NCI-H1417 treated with DMSO at 0.1 percent for 48 hours (cell line): ENCODE measurements around the gene ZNF268.
"Not testable (repeated sequence)": the region's sequence is repeated elsewhere in the genome, so short reads cannot be mapped to it uniquely, and the experiment has no call there.

Source experiments
- DNase-seq: peaks from one replicate; lab custom pipeline; 2025; lab: John Stamatoyannopoulos, UW

ZNF268 gene

DNA sequence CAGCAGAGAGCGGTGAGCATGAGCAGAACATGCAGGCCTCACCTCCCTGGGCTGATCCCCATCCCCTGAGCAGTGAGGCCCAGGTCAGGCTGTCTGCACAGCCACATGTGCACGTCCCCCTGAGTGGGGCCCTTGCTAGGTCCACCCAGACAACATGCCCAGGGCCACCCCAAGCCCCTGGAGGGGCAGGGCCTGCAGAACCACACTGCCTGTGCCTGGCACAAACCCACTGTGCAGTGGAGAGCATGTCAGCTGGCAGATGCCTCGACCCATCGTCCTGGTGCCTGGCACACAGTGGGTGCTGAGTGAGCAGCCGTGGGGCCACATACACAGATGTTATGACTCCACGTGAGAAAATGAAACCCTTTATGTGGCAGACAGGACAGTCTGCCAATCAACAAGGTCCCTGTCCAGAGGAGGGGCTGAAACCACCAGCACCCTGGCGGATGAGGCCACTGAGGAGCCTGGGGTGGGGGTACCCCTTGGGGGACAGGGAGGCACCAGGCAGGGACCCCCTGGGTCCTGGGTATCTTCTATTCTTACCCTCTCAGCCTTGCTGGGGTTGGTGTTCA is 46.1 kb downstream of the ZNF268 start:
- DNase-seq, result no peak

DNA sequence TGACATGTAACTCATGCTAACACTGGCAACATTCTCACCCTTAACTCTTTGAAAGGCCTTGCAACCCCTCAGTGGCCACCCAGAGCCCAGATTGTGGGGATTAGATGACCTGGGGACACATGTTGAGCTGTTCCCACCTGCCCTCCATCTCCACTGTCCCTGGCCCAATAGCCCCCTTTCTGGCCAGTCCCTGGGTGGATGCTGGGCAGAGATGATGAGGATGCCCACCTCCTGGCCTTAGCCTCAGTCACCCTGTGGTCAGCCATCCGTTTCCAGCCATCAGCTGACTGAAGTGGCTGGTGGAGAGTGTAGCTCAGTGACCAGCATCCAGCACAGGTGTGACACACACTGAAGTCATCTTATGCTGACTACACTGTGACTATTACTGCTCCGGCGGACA is 49.7 kb downstream of the ZNF268 start:
- DNase-seq, result no peak

DNA sequence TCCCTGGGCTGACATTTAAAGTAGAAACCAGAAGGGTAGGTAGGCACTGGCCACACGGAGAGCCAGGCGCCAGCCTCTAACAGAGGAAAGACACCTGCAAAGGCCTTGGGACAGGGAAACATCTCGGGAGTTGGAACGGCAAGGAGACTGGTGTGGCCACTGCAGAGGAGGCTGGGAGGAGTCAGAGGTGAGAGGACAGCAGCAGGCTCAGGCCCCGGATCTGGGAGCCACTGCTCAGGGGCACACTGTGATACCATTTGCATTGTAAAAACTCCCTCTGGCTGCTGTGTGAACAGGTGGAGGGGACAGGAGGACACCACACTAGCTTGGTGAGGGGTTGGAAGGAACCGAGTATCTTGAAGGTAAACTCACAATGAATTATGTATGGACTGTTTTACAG is 51.7 kb downstream of the ZNF268 start:
- no peak for DNase-seq

GRCh38 chr12:133233993-133234564 is 52.8 kb downstream of the ZNF268 start:
- DNase-seq, result no peak

DNA sequence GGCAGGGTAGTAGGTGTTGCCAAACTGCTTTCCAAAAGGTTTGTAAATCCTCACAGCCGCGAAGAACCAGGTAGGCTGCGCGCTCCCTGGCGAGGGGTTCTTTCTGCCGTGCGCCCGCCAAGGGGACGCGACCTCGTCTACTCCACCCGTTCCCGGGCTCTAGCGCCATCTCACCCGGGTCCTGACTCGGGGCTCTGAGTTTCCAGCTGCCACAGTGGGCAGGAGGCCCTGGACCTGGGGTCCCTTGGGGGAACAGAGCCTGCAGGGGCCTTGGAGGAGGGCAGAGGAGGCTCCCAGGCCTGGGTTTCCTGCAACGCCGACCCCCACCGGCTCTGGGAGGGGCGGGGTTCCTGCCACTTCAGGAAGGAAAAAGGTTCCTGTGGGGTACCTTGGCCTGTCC is 53.7 kb downstream of the ZNF268 start:
- DNase-seq, result no peak

DNA sequence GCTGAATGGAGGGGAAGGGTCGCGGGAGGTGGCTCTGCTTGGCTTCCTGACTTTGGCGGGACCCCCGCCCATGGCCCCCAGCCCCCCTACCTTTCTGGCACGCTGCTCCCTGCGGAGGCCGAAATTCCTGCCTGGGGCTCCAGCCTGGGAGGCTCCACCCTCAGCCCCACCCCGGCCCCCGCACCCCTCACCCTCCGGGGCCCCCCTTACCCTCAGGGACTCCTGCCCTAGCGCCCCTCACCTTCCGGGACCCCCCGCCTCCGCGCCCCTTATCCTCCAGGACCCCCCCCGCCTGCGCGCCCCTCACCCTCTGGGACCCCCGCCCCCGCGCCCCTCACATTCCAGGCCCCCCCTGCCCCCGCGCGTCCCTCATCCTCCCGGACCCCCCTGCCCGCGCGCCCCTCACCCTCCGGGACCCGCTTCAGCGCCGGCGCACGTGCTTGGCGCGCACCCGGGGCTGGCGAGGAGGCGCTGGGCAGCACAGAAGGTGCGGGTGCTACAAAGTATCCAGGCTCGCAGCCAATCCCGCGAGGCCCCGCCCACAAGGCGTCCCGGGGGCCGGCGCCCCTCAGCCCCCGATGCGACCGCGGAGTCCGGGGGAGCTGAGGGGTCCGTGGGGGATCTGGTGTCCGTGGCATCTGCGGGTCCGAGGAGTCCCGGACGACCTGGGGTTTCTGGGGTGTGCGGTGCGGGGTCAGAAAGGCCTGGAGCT is 54.3 kb downstream of the ZNF268 start, which contains the start of gene ANHX:
Gene ANHX, minus strand, starts transcription at position 477 of the 712 bp plus-strand sequence. CDS start 1,521 bp downstream, outside the sequence.
- DNase-seq, result no peak

DNA sequence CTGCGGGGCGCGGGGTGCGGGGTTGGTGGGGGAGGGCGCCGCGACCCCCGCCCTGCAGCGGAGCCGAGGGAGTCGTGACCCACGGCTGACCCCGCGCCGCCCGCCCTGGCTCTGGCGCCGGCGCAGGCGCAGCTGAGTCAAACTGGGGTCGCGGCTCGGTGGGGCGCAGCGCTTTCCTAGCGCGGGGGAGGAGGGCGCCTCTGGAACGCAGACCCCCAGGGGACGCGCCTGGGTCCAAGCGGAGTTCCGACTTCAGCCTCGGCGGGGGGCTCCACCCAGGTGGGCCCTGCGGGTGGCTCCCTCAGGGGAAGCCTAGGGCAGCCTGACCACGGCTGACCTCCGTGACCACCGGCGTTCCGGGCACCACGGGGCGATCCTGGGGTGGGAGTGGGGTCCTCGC is 54.8 kb downstream of the ZNF268 start:
- no peak for DNase-seq

DNA sequence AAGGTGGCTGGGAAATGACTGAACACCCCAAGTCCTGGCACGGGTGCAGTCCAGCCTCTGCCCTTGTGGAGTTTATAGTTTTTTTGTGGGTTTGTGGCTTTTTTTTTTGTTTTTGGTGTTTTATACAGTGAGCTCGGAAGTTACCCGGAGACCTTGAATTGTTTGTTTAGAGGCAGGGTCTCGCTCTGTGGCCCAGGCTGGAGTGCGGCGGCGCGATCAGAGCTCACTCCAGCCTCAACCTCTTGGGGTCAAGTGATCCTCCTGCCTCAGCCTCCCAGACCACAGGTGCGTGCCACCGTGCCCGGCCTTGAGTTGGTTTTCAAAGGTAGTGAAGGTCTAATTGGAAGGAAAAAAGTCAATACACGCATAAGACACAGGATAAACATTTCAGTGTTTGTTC is 55.3 kb downstream of the ZNF268 start:
- no peak for DNase-seq

GRCh38 chr12:133251732-133252131 is 70.4 kb downstream of the ZNF268 start:
- no peak for DNase-seq

DNA sequence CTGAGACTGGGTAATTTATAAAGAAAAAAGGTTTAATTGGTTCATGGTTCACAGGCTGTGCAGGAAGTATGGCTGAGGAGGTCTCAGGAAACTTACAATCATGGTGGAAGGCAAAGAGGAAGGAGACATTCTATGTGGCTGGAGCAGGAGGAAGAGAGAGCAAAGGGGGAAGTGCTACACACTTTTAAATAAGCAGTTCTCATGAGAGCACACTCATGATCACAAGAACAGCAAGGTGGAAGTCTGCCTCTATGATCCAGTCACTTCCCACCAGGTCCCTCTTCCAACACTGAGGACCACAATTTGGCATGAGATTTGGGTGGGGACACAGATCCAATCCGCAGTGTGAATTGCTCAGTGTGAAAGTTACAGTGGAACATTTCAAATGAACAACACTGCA is 74.5 kb downstream of the ZNF268 start:
- DNase-seq, result not testable (repeated sequence)

- no peak for DNase-seq
These were observed 75.0 kb downstream of the ZNF268 start for GRCh38 chr12:133256321-133256720.

DNA sequence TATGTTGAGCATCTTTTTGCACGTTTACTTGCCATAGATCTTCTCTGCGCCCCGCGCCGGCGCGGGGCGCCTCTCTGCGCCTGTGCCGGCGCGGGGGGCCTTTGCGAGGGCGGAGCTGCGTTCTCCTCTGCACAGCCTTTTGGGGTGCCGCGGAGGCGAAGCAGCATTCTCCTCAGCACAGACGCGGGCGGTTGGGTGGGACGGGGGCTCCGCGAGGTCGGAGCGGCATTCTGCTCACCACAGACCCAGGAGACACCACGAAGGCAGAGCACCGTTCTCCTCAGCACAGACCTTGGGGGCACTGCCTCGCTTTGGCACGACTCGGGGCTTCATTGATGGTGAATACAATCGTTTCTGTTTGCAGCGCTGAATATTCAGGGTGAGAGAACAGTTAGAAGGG is 82.9 kb downstream of the ZNF268 start:
- no peak for DNase-seq
